ENCODE results near the gene SPTBN4.
"Not testable (repeated sequence)": the region's sequence is repeated elsewhere in the genome, so short reads cannot be mapped to it uniquely, and the experiment has no call there.

SPTBN4 gene

GRCh38 chr19:40465025-40465556, 1.7 kb upstream of the SPTBN4 start:
- DNase-seq (ENCODE audit: low spot score) = peak; percentile 48

GRCh38 chr19:40465557-40466218, 1.1 kb upstream of the SPTBN4 start, which contains the start of gene BLVRB:
Gene BLVRB, minus strand, starts transcription at chr19:40465745. Its CDS starts 57 bp downstream, at chr19:40465688.
- peak; percentile 98 for DNase-seq (ENCODE audit: low spot score)

GRCh38 chr19:40466219-40466984, 399 bp upstream of the SPTBN4 start:
- peak; percentile 47 for DNase-seq (ENCODE audit: low spot score)

GRCh38 chr19:40469011-40469410, 2.2 kb downstream of the SPTBN4 start:
- no peak for DNase-seq (ENCODE audit: low spot score)

DNA sequence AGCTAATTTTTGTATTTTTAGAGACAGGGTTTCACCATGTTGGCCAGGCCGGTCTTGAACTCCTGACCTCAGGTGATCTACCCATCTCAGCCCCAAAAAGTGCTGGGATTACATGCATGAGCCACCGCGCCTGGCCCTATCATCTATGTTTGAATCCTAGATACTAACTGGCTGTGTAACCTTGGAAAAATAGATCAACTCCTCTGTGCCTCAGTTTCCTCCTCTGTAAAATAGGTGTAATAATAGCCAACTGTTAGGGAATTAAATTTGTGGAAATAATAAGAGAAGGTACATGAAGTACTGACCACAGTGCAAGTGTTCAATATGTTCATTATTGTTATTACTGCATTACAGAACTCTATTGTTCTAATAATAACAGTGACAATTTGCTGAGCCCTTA, 4.3 kb downstream of the SPTBN4 start:
- no peak for DNase-seq (ENCODE audit: low spot score)

- DNase-seq (ENCODE audit: low spot score) = no peak
Measured at GRCh38 chr19:40472516-40472915, 5.7 kb downstream of the SPTBN4 start.

DNA sequence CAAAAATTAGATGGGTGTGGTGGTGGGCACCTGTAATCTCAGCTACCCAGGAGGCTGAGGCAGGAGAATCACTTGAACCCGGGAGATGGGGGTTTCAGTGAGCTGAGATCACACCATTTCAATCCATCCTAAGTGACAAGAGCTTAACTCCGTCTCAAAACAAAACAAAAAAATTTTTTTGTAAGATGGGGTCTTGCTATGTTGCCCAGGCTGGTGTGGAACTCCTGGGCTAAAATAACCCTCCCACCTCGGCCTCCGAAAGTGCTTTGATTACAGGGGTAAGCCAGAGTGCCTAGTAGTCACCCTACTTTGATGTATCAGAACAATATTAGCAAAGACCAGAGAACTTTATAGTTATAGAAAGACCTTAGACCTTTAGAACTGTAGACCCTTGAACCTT, 7.9 kb downstream of the SPTBN4 start:
- no peak for DNase-seq (ENCODE audit: low spot score)

- DNase-seq (ENCODE audit: low spot score) = not testable (repeated sequence)
Measured at GRCh38 chr19:40475878-40476644, 9.3 kb downstream of the SPTBN4 start.

- DNase-seq (ENCODE audit: low spot score) = no peak
Measured at GRCh38 chr19:40486017-40486416, 19.2 kb downstream of the SPTBN4 start.

- DNase-seq (ENCODE audit: low spot score) = no peak
Measured at GRCh38 chr19:40489882-40490230, 23.1 kb downstream of the SPTBN4 start.

DNA sequence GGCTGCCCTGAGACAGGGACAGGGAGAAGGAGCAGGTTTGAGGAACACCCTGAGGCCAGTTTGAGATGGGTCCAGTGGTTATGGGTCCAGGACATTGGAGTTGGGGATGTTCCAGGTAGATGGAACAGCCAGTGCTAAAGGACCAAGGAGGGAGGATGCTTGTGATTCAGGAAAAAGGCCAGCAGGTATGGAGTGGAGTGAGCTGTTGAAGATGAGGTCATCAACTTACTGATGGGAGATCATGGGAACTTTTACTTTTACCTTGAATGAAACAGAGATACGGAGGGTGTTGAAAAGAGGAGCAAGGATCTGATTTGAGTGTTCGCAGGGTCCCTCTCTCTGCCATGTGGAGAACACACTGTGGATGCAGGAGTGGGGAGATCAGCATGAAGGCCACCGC, 25.5 kb downstream of the SPTBN4 start:
- no peak for DNase-seq (ENCODE audit: low spot score)

- DNase-seq (ENCODE audit: low spot score) = no peak
Measured at GRCh38 chr19:40493778-40494177, 27.0 kb downstream of the SPTBN4 start.

DNA sequence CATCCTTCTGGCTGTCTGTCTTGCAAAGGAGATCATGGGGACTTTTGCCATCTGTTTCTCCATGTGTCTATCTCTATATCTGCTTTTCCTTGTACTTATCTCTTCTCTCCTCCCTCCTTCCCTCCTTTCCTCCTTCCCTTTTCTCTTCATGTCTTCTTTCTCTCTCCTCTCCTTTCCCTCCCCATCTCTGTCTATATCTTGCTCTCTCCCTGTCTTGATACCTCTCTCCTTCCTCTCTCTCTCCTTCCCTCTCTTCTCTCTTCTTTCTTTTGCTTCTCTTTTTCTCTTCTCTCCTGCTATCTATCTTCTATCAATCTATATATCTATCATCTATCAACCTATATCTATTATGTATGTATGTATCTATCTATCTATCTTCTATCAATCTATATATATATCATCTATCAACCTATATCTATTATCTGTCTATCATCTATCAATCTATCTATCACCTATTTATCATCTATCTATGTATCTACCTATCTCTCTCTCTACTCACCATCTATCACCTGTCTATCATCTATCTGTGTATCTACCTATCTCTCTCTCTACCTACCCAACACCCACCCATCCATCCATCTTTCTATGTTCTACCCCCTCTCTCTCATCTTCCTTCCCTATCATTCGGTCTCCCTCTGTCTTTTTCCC, 27.5 kb downstream of the SPTBN4 start:
- no peak for DNase-seq (ENCODE audit: low spot score)

- no peak for DNase-seq (ENCODE audit: low spot score)
Measured at GRCh38 chr19:40497214-40497613, 30.4 kb downstream of the SPTBN4 start.

DNA sequence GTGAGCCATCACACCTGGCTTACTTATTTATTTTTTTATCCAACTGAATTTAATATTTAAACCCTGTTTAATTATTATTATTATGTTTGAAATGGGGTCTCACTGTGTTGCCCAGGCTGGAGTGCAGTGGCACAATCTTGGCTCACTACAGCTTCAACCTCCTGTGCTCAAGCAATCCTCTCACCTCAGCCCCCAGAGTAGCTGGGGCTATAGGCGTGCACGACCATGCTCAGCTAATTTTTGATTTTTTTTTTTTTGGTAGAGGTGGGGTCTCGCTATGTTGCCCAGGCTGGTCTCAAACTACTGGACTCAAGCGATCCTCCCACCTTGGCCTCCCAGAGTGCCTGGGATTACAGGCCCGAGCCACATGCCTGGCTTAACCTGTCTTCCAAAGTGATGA, 32.5 kb downstream of the SPTBN4 start:
- DNase-seq (ENCODE audit: low spot score) = no peak

DNA sequence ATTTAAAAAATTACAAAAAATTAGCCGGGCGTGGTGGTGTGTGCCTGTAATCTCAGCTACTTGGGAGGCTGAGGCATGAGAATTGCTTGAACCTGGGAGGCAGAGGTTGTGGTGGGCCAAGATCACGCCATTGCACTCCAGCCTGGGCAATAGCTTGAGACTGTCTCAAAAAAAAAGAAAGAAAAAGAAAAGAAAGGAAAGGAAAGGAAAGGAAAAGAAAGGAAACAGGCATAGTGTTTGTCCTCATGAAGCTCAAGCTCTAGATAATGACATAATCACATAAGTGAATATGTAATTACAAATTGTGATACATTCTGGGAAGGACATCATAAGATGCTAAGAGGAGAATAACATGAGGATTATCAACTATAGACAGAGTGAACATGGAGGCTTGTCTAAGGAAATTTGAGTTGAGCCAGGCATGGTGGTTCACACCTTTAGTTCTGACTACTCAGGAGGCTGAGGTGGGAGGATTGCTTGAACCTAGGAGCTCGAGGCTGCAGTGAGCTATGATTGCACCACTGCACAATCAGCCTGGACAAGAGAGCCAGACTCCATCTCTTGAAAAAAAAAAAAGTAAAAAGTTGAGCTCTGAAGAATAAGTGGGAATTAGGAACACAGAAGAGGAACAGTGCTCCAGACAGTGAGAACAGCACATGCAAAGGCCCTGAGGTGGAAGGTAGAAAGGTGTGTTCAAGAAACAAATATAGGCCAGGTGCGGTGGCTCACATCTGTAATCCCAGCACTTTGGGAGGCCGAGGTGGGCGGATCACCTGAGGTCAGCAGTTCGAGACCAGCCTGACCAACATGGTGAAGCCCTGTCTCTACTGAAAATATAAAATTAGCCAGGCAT, 34.1 kb downstream of the SPTBN4 start:
- DNase-seq (ENCODE audit: low spot score) = not testable (repeated sequence)

DNA sequence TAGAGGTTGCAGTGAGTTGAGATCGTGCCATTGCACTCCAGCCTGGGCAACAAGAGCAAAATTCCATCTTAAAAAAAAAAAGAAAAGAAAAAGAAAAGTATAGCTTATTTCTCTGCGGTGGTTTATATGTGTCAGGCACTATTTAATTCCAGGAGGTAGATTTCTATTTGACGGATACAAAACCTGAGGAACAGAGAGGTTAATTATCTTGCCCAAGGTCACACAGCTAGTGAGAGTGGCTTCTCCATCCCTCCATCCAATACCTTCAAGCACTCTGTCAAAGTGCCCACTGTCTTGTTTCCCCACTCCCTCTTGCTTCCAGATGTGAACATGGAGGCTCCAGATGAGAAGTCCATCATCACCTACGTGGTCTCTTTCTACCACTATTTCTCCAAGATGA, 34.8 kb downstream of the SPTBN4 start:
- no peak for DNase-seq (ENCODE audit: low spot score)

GRCh38 chr19:40502081-40502480, 35.3 kb downstream of the SPTBN4 start:
- no peak for DNase-seq (ENCODE audit: low spot score)

GRCh38 chr19:40502647-40503319, 36.0 kb downstream of the SPTBN4 start:
- peak; percentile 58 for DNase-seq (ENCODE audit: low spot score)

DNA sequence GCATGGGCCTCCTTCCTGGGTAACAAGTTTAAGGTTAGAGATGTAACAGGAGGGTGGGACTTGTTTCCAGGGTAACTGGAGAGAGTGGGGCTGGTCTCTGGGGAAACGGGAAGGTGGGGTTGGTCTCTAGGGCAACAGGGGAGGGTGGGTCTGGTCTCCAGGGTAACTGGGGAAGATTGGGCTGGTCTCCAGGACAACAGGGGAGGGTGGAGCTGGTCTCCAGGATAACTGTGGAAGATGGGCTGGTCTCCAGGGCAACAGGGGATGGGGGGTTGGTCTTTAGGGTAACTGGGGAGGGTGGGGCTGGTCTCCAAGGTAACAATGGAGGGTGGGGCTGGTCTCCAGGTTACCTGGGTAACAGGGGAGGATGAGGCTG, 36.5 kb downstream of the SPTBN4 start:
- no peak for DNase-seq (ENCODE audit: low spot score)

DNA sequence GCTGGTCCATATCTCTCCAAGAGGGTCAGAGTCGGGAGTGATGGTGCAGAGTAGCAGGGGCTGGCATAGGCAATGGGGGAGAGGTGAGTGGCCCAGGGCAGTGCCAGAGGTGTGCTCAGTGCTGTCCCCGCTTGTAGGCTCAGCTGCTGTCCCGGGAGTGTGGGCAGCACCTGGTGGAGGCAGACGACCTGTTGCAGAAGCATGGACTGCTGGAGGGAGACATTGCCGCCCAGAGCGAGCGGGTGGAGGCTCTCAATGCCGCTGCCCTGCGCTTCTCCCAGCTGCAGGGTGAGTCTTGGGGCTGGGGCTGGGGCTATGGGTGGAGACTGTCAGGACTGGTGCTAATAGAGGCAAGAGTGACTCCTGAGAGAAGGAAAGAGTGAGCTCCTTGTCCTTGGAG, 39.3 kb downstream of the SPTBN4 start:
- no peak for DNase-seq (ENCODE audit: low spot score)

All from HuH-7.5 (cell line).